NCI-H2107 treated with DMSO at 0.1 percent for 48 hours (cell line): ENCODE results near the gene ATG3.
"Not testable (repeated sequence)": the region's sequence is repeated elsewhere in the genome, so short reads cannot be mapped to it uniquely, and the experiment has no call there.

Experiments
- DNase-seq: peaks from one replicate; lab custom pipeline; 2025; ENCODE audit not compliant: unreplicated experiment; lab: John Stamatoyannopoulos, UW

ATG3 gene

GRCh38 chr3:112561484-112561733 is 353 bp downstream of the ATG3 start:
- no peak for DNase-seq

- peak; percentile 25 for DNase-seq
These were observed 860 bp downstream of the ATG3 start for GRCh38 chr3:112560721-112561483.

- DNase-seq: no peak
These were observed 1.5 kb downstream of the ATG3 start for GRCh38 chr3:112560307-112560706.

- DNase-seq: no peak
These were observed 3.8 kb downstream of the ATG3 start for GRCh38 chr3:112557976-112558375.

- peak; percentile 6 for DNase-seq
These were observed 6.1 kb downstream of the ATG3 start for GRCh38 chr3:112555535-112556170.

GRCh38 chr3:112550859-112551258 is 10.9 kb downstream of the ATG3 start:
- DNase-seq: no peak

GRCh38 chr3:112546216-112546759 is 15.5 kb downstream of the ATG3 start:
- DNase-seq: no peak

GRCh38 chr3:112539825-112540650 is 21.7 kb downstream of the ATG3 start:
- no peak for DNase-seq

GRCh38 chr3:112531358-112531781 is 30.4 kb downstream of the ATG3 start:
- no peak for DNase-seq

GRCh38 chr3:112530573-112530972 is 31.2 kb downstream of the ATG3 start:
- no peak for DNase-seq

GRCh38 chr3:112524127-112524526 is 37.6 kb downstream of the ATG3 start:
- DNase-seq: not testable (repeated sequence)

- DNase-seq: peak; percentile 92
These were observed 42.2 kb downstream of the ATG3 start for GRCh38 chr3:112519424-112520001.

GRCh38 chr3:112518970-112519369 is 42.8 kb downstream of the ATG3 start:
- not testable (repeated sequence) for DNase-seq

- DNase-seq: no peak
These were observed 47.1 kb downstream of the ATG3 start for GRCh38 chr3:112514527-112515128.

GRCh38 chr3:112512320-112512719 is 49.4 kb downstream of the ATG3 start:
- DNase-seq: no peak

GRCh38 chr3:112508860-112509259 is 52.9 kb downstream of the ATG3 start:
- DNase-seq: no peak

GRCh38 chr3:112508261-112508660 is 53.5 kb downstream of the ATG3 start:
- DNase-seq: no peak

GRCh38 chr3:112505907-112506306 is 55.9 kb downstream of the ATG3 start:
- DNase-seq: no peak

GRCh38 chr3:112504123-112504522 is 57.6 kb downstream of the ATG3 start:
- no peak for DNase-seq

- DNase-seq: no peak
These were observed 58.3 kb downstream of the ATG3 start for GRCh38 chr3:112503304-112503972.
